HUDEP-2 (cell line): ENCODE measurements around the gene CRB3.
"Not testable (repeated sequence)": the region's sequence is repeated elsewhere in the genome, so short reads cannot be mapped to it uniquely, and the experiment has no call there.

Experiments used
- DNase-seq, 76 experiments: peaks; one replicate each; lab custom pipeline; 2025; ENCODE audit not compliant: unreplicated experiment in 76 of 76; lab: John Stamatoyannopoulos, UW

The CRB3 gene, protein sequence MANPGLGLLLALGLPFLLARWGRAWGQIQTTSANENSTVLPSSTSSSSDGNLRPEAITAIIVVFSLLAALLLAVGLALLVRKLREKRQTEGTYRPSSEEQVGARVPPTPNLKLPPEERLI

GRCh38 chr19:6464070-6464873 is at the start of gene CRB3:
CRB3 (plus strand) TSS chr19:6464271; CDS start chr19:6464702, 431 bp downstream.
- DNase-seq, result no peak

- no peak for DNase-seq
These were observed 49.1 kb upstream of the CRB3 start for GRCh38 chr19:6414793-6415590.

GRCh38 chr19:6415591-6416190 is 48.4 kb upstream of the CRB3 start:
- no peak for DNase-seq

DNA sequence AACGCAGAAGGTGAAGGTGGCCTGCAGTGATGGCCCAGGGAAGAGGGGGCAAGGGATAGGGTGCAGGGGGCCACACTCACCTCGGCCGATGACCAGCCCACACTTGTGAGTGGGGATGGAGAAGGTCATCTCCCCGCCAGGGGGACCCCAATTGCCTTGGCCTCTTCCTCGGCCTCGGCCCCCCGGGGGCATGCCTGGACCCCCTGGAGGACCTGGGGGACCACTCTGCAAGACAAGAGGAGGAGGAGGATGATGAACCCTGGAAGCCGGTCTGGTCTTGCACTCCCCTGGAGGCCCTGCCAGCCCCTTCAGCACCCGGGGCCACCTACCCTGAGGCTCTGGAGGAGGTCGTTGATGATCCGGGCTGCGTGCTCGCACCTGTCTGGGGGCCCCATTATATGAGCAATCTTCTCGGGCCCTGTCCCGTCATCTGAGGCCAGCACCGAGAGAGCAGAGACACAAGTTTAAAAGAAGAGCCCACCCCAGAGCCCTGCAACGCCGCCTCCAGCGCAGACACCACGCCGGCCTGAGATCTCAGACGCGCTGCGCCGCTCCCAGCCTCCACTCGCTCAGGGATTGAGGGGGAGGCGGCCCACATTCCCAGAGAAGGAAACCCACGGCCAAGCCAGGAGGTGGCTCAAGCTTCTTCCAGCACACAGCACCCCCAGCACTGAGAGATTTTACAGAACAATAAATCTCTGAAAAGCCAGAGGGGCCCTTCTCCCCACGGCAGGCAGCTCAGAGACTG is 47.2 kb upstream of the CRB3 start:
- DNase-seq, result no peak

DNA sequence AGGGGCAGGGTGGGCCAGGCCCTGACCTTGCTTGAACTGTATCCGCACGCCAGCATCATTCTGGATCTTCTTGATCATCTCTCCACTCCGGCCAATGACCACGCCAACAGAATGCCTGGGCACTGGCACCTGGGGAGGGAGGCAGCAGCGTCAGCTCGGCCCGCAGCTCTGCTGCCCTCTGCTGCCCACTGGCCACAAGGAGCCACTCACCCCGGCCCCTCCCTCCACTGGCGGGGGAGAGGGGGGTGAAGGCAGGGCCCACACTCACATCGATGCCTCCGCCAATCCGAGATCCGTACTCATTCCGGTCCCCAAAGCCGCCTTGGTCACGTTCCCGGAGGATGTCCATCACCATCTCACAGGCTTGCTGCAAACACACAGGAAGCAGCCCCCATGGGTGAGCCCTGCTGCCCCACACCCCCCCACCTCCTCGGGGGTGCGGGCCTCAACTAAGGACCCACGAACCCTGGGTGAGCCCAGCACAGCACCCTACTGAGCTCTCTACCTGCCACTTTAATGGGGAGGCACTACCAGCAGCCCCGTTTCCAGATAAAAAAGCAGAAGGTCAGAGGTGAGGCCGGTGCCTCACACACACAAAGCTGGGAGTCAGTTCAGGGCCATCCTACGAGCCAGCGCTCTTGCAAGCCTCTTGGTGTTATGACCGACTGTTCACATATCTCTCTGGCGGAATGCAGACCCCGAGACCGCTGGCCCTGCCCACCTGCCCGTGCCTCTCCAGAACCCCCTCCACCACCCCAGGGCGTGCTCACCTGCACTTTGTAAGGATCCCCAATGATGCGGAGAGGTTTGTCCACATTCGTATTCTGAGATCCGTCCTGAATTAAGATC is 46.1 kb upstream of the CRB3 start:
- peak in 1 of 76 experiments; percentile 9 for DNase-seq

- DNase-seq, result no peak
These were observed 45.5 kb upstream of the CRB3 start for GRCh38 chr19:6418562-6418932.

DNA sequence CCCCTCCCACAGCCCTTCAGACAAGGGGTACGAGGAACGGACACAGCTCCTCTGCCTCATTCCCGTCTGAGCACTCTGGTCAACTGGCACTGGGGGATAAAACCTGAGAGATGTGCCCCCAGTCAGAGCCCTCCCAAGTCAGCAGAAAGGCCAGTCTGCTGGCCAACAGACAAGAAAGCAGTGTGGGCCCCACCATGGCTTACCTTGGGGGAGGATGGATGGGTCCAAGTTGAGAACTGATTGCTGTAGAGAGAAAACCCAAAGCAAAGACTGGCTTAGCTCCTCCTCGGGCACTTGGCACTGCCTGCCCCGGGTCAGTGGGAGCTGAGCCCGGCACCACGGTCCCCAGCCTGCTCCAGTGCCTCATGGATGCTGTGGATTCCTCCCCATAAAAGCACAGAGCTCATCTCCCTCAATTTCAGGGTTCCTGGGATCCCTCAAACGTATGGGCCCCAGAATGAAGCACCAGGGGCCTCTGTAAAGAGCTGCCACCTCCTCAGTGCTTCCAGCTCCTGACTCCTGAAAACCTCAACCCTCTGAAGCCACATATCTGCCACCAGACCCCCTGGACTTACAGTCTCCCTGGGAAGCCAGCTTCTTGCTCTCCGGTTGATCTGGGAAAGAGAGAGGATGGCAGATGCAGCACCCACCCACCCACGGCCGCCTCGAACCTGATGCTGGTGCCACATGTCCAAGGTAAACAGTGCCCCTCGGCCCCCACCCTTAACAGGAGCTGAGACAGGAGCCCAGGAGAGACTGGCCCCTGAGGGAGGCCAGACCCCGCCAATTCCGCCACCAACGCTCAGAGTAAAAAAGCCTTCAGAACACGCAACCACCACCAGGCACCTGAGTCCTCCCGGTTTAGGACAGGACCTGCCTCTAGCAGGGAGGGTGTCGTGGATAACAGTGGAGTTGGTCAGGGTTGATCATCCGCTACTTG is 42.7 kb upstream of the CRB3 start:
- DNase-seq, result no peak

- DNase-seq, result peak in 64 of 76 experiments; percentile 20 to 71 (median 51)
These were observed 40.4 kb upstream of the CRB3 start for GRCh38 chr19:6423499-6424194.

- DNase-seq, result peak in 10 of 76 experiments; percentile 12 to 39 (median 24)
These were observed 39.7 kb upstream of the CRB3 start, which contains the start of gene KHSRP for GRCh38 chr19:6424195-6424938. KHSRP (minus strand) TSS chr19:6424811; CDS start chr19:6424701, 110 bp downstream.

DNA sequence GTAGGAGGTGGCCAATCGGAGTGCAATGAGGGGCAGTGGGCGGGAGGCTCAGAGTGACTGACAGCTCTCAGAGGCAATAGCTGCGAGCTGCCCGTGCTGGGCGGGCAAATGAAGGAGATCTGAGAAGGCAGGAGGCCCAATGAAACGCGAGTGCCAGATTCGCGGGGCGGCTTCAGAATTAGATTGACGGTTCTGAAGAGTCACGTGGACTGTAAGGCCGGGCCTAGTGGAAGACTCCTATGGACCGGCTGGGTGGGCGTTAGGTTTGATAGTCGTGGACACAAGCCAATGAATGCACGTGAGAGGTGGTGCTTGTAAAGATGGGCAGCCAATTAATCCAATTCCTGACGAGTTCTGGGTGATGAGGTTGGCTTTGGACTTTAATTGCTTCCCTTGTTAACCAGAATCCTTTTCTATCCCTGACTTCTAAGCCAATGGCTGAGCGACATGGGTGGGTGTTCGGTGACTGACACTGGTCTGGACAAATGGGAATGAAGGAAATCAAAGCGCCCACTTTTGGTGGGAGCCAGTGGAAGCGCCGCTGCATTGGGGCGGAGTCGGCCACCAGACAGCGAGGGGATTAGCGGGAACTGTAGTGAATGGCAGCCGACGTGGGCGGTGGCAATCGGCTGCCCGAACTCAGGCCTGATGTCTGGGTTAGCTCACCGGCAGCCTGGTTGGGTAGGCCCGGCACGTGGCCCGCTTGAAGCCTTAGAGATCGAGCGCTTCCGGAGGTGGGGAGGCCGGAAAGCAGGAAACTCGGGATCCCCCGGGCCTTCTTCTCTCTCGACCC is 38.9 kb upstream of the CRB3 start:
- DNase-seq, result peak; percentile 82 to 100 (median 100)

DNA sequence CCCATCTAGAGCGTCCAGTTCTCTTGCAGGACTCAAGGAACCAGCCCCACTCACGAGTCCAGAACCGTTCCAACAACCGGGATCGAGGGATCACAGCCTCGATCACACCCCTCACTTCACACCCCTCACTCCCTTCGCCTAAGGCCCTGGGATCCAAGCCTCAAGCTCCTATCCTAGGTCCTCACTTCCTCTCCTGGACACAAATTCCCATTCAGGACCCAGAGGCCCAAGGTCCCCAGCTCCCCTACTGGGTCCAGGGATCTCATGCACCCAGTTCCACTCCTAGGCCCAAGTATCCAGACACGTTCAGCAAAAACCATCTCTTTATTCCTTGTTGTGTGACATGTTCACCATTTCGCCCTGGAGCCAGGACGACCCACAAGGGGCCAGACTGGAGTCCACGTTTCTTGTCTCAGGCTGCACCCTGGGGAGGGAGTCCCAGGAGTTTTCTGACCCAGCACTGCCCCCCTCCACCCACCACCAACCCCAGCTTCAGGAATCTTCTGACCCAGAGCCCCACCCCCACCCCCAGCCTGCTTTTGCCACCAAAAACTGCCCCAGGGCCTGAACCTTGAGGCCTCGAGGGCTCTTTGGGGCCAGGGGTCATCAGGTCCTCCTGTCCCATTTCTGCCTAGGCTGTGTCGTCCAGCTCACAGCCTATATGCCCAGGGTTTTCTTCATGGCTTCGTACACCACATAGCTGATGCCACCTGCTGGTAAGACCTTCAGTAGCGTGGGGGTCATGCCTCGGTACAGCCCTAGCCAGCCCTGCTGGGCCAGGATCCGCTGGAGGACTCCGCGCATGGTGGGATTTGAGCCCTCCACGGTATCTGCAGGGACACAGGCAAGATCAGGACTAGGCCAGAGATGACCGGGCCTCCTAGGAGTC is 38.1 kb upstream of the CRB3 start:
- peak in 71 of 76 experiments; percentile 19 to 96 (median 59) for DNase-seq

- DNase-seq, result no peak
These were observed 36.9 kb upstream of the CRB3 start for GRCh38 chr19:6427131-6427530.

GRCh38 chr19:6428692-6429418 is 35.2 kb upstream of the CRB3 start:
- not testable (repeated sequence) for DNase-seq

DNA sequence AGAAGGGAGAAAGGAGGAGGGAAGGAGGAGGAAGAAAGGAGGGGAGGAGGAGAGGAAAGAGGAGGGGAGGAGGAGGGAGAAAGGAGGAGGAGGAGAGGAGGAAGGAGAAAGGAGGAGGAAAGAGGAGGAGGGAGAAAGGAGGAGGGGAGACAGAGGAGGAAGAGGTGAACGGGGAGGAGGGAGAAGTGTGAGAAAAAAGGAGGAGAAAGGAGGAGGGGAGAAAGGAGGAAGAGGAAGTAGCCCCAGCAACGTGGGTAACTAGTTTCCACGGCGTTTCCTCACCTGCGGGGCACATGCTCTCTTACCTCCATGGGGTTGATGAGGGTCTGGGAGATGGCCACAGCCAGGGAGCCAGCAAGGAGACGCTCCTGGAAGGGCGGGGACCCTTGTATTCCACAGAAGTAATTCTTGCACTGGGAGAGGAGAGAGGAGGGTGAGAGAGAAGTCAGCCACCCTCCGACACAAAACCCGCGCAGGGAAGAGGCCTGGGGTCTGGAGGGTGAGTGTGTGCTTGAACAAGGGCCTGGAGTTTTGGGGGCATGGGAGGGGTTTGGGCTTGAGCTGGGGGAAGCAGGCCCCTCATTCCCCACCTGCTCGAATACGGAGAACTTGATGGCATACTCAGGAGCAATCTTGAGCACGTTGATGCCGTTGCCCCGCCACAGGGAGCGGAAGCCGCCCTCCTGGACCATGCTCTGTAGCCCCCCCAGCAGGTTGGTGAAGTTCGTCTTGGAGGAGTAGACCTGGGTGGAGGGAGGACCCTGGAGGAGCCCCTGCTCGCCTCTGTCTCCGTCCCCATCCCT is 34.5 kb upstream of the CRB3 start:
- DNase-seq, result no peak
